Right lobe of liver (tissue), 6 donors: ENCODE data around the gene SMCR8. TPM values are rescaled to one million over a fixed set of nuclear protein-coding genes. Genes with fewer than 3 reads are reported as not detected.

ENCODE experiments used
- ATAC-seq, 4 donors: fragments of 200-7000 bp; cut with Tn5 transposase; one replicate each; pipeline ENCODE4 v1.9.1; 2020; ENCODE audit warnings: mild to moderate bottlenecking in 4 of 4, moderate library complexity in 4 of 4
- DNase-seq, 3 donors: peaks; one replicate each; pipeline ENCODE4 v3.0.0-alpha.2; 2020
- H3K27ac ChIP-seq, 3 donors: fragments of 200-600 bp; one replicate each; pipeline ENCODE4 v1.8.0; 2022
- H3K27me3 ChIP-seq, 2 donors: fragments of 200-600 bp; one replicate each; pipeline ENCODE4 v1.8.0; 2022
- H3K36me3 ChIP-seq, 4 donors: fragments of 200-600 bp; sonication (generic) in 1 of 4; one replicate each; pipeline versions ENCODE4 v1.5.1 to v1.8.0; 2017 to 2022; ENCODE audit warnings: control low read depth in 1 of 4
- H3K4me1 ChIP-seq, 4 donors: fragments of 200-600 bp; sonication (generic) in 1 of 4; one replicate each; pipeline versions ENCODE4 v1.5.1 to v1.8.0; 2017 to 2022; ENCODE audit warnings: control low read depth in 1 of 4
- H3K4me3 ChIP-seq, 3 donors: fragments of 200-600 bp; one replicate each; pipeline ENCODE4 v1.8.0; 2022
- H3K9me3 ChIP-seq, 4 donors: fragments of 200-600 bp; sonication (generic) in 1 of 4; one replicate each; pipeline versions ENCODE4 v1.5.1 to v1.8.0; 2017 to 2022; ENCODE audit warnings: control low read depth in 1 of 4
- CTCF ChIP-seq, 4 donors: fragments of 200-600 bp in 3 of 4; fragments of 450-650 bp in 1 of 4; IDR thresholded peaks; one replicate each; pipeline versions ENCODE4 v1.5.1 to v1.8.0; 2016 to 2022; ENCODE audit warnings: antibody characterized with exemption in 4 of 4, mild to moderate bottlenecking in 2 of 4
- POLR2A ChIP-seq: fragments of 450-650 bp; IDR thresholded peaks from one replicate; pipeline ENCODE4 v1.6.1; 2017; ENCODE audit warnings: antibody characterized with exemption, mild to moderate bottlenecking
- WGBS: methylation state at CpG from one replicate; pipeline ENCODE4 v1.1.6; 2018; ENCODE audit warnings: low coverage, low lambda C conversion rate; ENCODE audit not compliant: insufficient coverage; ENCODE audit errors: missing lambda C conversion rate; 5-methylcytosine and 5-hydroxymethylcytosine counted together
- intact Hi-C, 2 donors: fragments of 100-400 bp; cut with DNase I; formaldehyde crosslinking; loops; one replicate each; pipeline versions ENCODE4 v1.11.2 to v1.14.1; 2022
- microRNA-seq, 2 donors: library from miRNA; unstranded; fragments of <30 nt; microRNA quantifications; one replicate each; pipeline ENCODE4, GENCODE V29; 2019 to 2020
- total RNA-seq, 6 experiments: library from RNA; depleted of rRNA in 2 of 6; stranded (reverse); fragments of >200 nt in 2 of 6; fragmentation: NEBNext Ultra II Directional in 3 of 6; extraction: Animal tissue kit (Norgen Biotek cat#: 25700) in 3 of 6; gene quantifications; one replicate each; pipeline versions ENCODE4 v1.1.0 to v1.2.4, GENCODE V29; 2016 to 2023
- donor health status: DM: no; HTN: yes; CAD: no.
- donor health status: DM: no; HTN: no; CAD: no.
- donor health status: DM: no; HTN: no; CAD: no.
- donor health status: DM: no; HTN: yes; CAD: no.
- donor health status: DM: no; HTN: yes; CAD: no.

The SMCR8 gene
- total RNA-seq, 6 experiments from 2014 or later: 4.2 to 7.9 (median 6.4) TPM

- DNase-seq (no peak), ATAC-seq (no peak)
- no peak for TF ChIP-seq CTCF (IDR thresholded peaks at IDR 0.05)
- TF ChIP-seq POLR2A: no peak
- Histone ChIP-seq H3K27ac (no peak overlapping the region), H3K36me3 (no peaks in the 10 kb centered on the region), H3K27me3 (no peaks in the 10 kb centered on the region), H3K4me3 (no peak overlapping the region), H3K4me1 (peaks cover 0 to 16% (median 3%) of the 10 kb centered on the region in 4 donors), H3K9me3 (no peaks in the 10 kb centered on the region)
- WGBS: 83% methylated on average over 7 of the region's 7 CpGs
- intact Hi-C loops: no loop called here
Observed at GRCh38 chr17:18374216-18374615, 59.1 kb downstream of the SMCR8 start.

Small RNA genes within 50 kb of the gene (microRNA-seq; reads per million reads assigned to microRNA genes)
- gene MIR6778: 0 to 0.64 reads per million in 2 donors

Other genes with a start within 250 kb of the SMCR8 start
- 10 to 100 TPM; 10.4 to 28.8 (median 17.3) TPM for gene DRG2, start 227.3 kb upstream of the SMCR8 start, total RNA-seq
- gene MYO15A, start 206.5 kb upstream of the SMCR8 start, total RNA-seq: 1 to 10 TPM in 4 of 6 experiments, under 1 TPM in 2; 0.19 to 6.2 (median 1.5) TPM
- gene ALKBH5, start 131.5 kb upstream of the SMCR8 start, total RNA-seq: 10 to 100 TPM; 57.5 to 71.8 (median 66.1) TPM
- gene LLGL1, start 89.7 kb upstream of the SMCR8 start, total RNA-seq: 1 to 10 TPM; 2.0 to 8.6 (median 2.8) TPM
- 100 to 1,000 TPM in 4 of 6 experiments, 10 to 100 TPM in 2; 89.0 to 171 (median 116) TPM for gene FLII, start 56.6 kb upstream of the SMCR8 start, total RNA-seq
- 10 to 100 TPM in 1 of 6 experiments, 1 to 10 TPM in 5; 5.9 to 10.6 (median 7.1) TPM for gene MIEF2, start 54.6 kb upstream of the SMCR8 start, total RNA-seq
- gene TOP3A, start 299 bp upstream of the SMCR8 start, total RNA-seq: 10 to 100 TPM; 13.7 to 29.9 (median 20.7) TPM
- 100 to 1,000 TPM; 208 to 457 (median 284) TPM for gene SHMT1, start 48.3 kb downstream of the SMCR8 start, total RNA-seq
- 1 to 10 TPM in 3 of 6 experiments, under 1 TPM in 3; 0.46 to 1.6 (median 1.0) TPM for gene EVPLL, start 62.5 kb downstream of the SMCR8 start, total RNA-seq
- gene LGALS9C, start 161.5 kb downstream of the SMCR8 start, total RNA-seq: 1 to 10 TPM in 1 of 6 experiments, under 1 TPM in 5; 0.16 to 1.6 (median 0.48) TPM